Lung microvascular endothelial cell (primary cell): Measurements from ENCODE around the gene CLEC18C. TPM values are rescaled to one million over a fixed set of nuclear protein-coding genes. Genes with fewer than 3 reads are reported as not detected.
"Not testable (repeated sequence)": the region's sequence is repeated elsewhere in the genome, so short reads cannot be mapped to it uniquely, and the experiment has no call there.

Source experiments
- DNase-seq, 2 donors: peaks; one replicate each; pipeline versions ENCODE4 v3.0.0 to v3.0.0-alpha.2; 2010; ENCODE audit warnings: low read depth in 2 of 2
- total RNA-seq: library from RNA; depleted of rRNA; stranded (reverse); fragments of >200 nt; gene quantifications from 2 replicates; pipeline ENCODE4 v1.2.1, GENCODE V29; 2014

CLEC18C gene
- total RNA-seq, 1 donor from 2014 or later: under 0.01 TPM

- not testable (repeated sequence) for DNase-seq
Observed at GRCh38 chr16:70206382-70206781, 32.8 kb downstream of the CLEC18C start.

GRCh38 chr16:70218586-70218985 is 45.0 kb downstream of the CLEC18C start:
- not testable (repeated sequence) for DNase-seq

GRCh38 chr16:70222574-70222973 is 49.0 kb downstream of the CLEC18C start:
- peak in 1 of 2 donors; percentile 8 for DNase-seq

GRCh38 chr16:70223216-70223615 is 49.6 kb downstream of the CLEC18C start:
- peak in 1 of 2 donors; percentile 5 for DNase-seq

- DNase-seq: not testable (repeated sequence)
Observed at GRCh38 chr16:70223971-70224513, 50.5 kb downstream of the CLEC18C start.

GRCh38 chr16:70224645-70225044 is 51.1 kb downstream of the CLEC18C start:
- DNase-seq: not testable (repeated sequence)

- DNase-seq: not testable (repeated sequence)
Observed at GRCh38 chr16:70225430-70225829, 51.8 kb downstream of the CLEC18C start.

GRCh38 chr16:70226024-70226423 is 52.4 kb downstream of the CLEC18C start:
- DNase-seq: not testable (repeated sequence)

- peak in 1 of 2 donors; percentile 84 for DNase-seq
Observed at GRCh38 chr16:70231831-70232230, 58.2 kb downstream of the CLEC18C start.

Other genes with a start within 250 kb of the CLEC18C start
- gene CLEC18A, start 222.5 kb upstream of the CLEC18C start, total RNA-seq: not detected in 2 replicates
- gene PDPR, start 59.5 kb upstream of the CLEC18C start, total RNA-seq: 17.7 and 20.4 TPM in 2 replicates
- 28.3 and 43.7 TPM in 2 replicates for gene EXOSC6, start 78.2 kb downstream of the CLEC18C start, total RNA-seq
- 66.0 and 148 TPM in 2 replicates for gene AARS1, start 115.7 kb downstream of the CLEC18C start, total RNA-seq
- gene DDX19B, start 125.4 kb downstream of the CLEC18C start, total RNA-seq: 15.5 and 19.4 TPM in 2 replicates
- gene DDX19A, start 173.1 kb downstream of the CLEC18C start, total RNA-seq: 22.7 and 31.3 TPM in 2 replicates